GM19240 (cell line): ENCODE results near the gene ADPRH.

Source experiments
- DNase-seq: peaks from one replicate; pipeline ENCODE4 v3.0.0; 2011; ENCODE audit warnings: low spot score; ENCODE audit not compliant: insufficient read length

ADPRH gene

GRCh38 chr3:119628816-119629445 lies 49.6 kb downstream of the ADPRH start:
- no peak for DNase-seq

- no peak for DNase-seq
Measured at GRCh38 chr3:119630128-119630879, 51.0 kb downstream of the ADPRH start.

GRCh38 chr3:119630880-119631329 lies 51.6 kb downstream of the ADPRH start:
- DNase-seq, result no peak

- no peak for DNase-seq
Measured at GRCh38 chr3:119631516-119631915, 52.2 kb downstream of the ADPRH start.

- DNase-seq, result no peak
Measured at GRCh38 chr3:119632216-119632615, 52.9 kb downstream of the ADPRH start.

GRCh38 chr3:119632829-119633228 lies 53.5 kb downstream of the ADPRH start:
- no peak for DNase-seq

GRCh38 chr3:119635719-119636118 lies 56.4 kb downstream of the ADPRH start:
- no peak for DNase-seq

- DNase-seq, result no peak
Measured at GRCh38 chr3:119636249-119636648, 57.0 kb downstream of the ADPRH start.

GRCh38 chr3:119636891-119637611 lies 57.8 kb downstream of the ADPRH start:
- no peak for DNase-seq

- DNase-seq, result no peak
Measured at GRCh38 chr3:119637679-119638477, 58.6 kb downstream of the ADPRH start.
